GM19023 (cell line): ENCODE data around the gene KCNT2.
"Not testable (repeated sequence)": the region's sequence is repeated elsewhere in the genome, so short reads cannot be mapped to it uniquely, and the experiment has no call there.

Experiments
- ATAC-seq: cut with Tn5 transposase; IDR thresholded peaks from one replicate; pipeline ENCODE4 v1.9.1; 2021; ENCODE audit warnings: mild to moderate bottlenecking, moderate library complexity; ENCODE audit not compliant: unreplicated experiment

Gene KCNT2

GRCh38 chr1:196608390-196609369 is at the start of gene KCNT2:
KCNT2 (minus strand) TSS chr1:196608440; CDS start chr1:196608309, 131 bp downstream.
- ATAC-seq, result no peak

GRCh38 chr1:196655494-196655893 is 47.3 kb upstream of the KCNT2 start:
- ATAC-seq, result no peak

GRCh38 chr1:196655071-196655470 is 46.8 kb upstream of the KCNT2 start:
- no peak for ATAC-seq

- no peak for ATAC-seq
Measured at GRCh38 chr1:196654271-196654670, 46.0 kb upstream of the KCNT2 start.

GRCh38 chr1:196651637-196652215 is 43.5 kb upstream of the KCNT2 start, which contains the start of gene CFH:
CFH (plus strand) TSS chr1:196652043; CDS start chr1:196652118, 75 bp downstream.
- ATAC-seq, result no peak

GRCh38 chr1:196651079-196651478 is 42.8 kb upstream of the KCNT2 start:
- ATAC-seq, result no peak

GRCh38 chr1:196650403-196650802 is 42.2 kb upstream of the KCNT2 start:
- ATAC-seq, result no peak

GRCh38 chr1:196649990-196650389 is 41.8 kb upstream of the KCNT2 start:
- no peak for ATAC-seq

GRCh38 chr1:196640976-196641375 is 32.7 kb upstream of the KCNT2 start:
- no peak for ATAC-seq

- ATAC-seq, result not testable (repeated sequence)
Measured at GRCh38 chr1:196639291-196639690, 31.1 kb upstream of the KCNT2 start.

- ATAC-seq, result no peak
Measured at GRCh38 chr1:196638466-196638865, 30.2 kb upstream of the KCNT2 start.

GRCh38 chr1:196637606-196638005 is 29.4 kb upstream of the KCNT2 start:
- no peak for ATAC-seq

GRCh38 chr1:196628838-196629237 is 20.6 kb upstream of the KCNT2 start:
- ATAC-seq, result no peak

GRCh38 chr1:196623079-196623478 is 14.8 kb upstream of the KCNT2 start:
- no peak for ATAC-seq

GRCh38 chr1:196619721-196620120 is 11.5 kb upstream of the KCNT2 start:
- no peak for ATAC-seq

- no peak for ATAC-seq
Measured at GRCh38 chr1:196611873-196612272, 3.6 kb upstream of the KCNT2 start.

- ATAC-seq, result no peak
Measured at GRCh38 chr1:196609370-196609737, 1.1 kb upstream of the KCNT2 start.

- ATAC-seq, result no peak
Measured at GRCh38 chr1:196607981-196608380, 259 bp downstream of the KCNT2 start.

GRCh38 chr1:196603651-196604050 is 4.6 kb downstream of the KCNT2 start:
- ATAC-seq, result no peak

GRCh38 chr1:196598942-196599748 is 9.1 kb downstream of the KCNT2 start:
- no peak for ATAC-seq

- no peak for ATAC-seq
Measured at GRCh38 chr1:196594700-196595099, 13.5 kb downstream of the KCNT2 start.
